ENCODE data around the gene HLCS. TPM values are rescaled to one million over a fixed set of nuclear protein-coding genes. Genes with fewer than 3 reads are reported as not detected.

Gene HLCS
- total and polyA plus RNA-seq, 2 donors (not counting 3 experiments of a cell fraction or from before 2014, with no cell fraction given), result 6.7 to 17.2 TPM

DNA sequence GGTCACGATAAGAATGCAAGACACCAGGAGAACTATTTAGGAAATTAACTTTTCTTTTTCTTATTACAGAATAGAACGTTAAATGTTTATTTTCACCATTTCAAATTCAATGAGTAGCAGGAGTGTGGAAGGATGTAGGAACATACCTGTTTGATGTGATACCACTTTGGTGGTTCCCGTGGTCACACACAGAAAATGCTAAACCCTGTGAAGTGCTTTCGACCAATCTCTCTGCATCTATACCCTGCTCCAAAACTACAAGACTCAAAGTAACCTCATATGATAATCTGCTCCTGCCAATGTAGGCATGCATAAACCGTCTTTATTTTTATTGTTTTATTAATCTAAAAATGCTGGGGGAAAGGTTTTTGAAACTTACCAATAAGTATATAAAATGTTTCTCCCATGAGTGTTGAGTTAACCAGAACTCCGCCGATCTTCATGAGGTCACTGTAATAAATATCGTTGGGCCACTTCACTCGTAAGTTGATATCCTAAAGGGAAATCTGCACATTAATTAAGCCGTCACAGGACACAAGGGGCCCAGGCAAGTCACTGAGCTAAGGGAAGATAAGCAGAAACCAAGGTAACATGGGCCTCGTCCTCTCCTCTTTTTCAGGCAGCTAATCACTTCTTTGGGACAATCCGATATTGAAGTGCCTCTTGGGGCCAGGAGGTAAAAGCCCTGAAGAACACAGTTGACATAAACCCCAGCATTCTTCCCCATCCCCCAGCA, 207.0 kb downstream of the HLCS start:
- DNase-seq (ENCODE audit: low read depth, low spot score) (no peak), FAIRE-seq (no peak)
- Histone ChIP-seq H3K27ac (ENCODE audit: insufficient read depth, low read depth, low read length) (no peak overlapping the region), H3K4me2 (ENCODE audit: insufficient read depth, low read length) (no peak overlapping the region), H3K4me1 (ENCODE audit: control insufficient read depth, extremely low read depth, insufficient read depth, low read length) (no peaks in the 10 kb centered on the region), H3K9me1 (replicated peaks; ENCODE audit: control insufficient read depth, extremely low read depth, insufficient read depth, low read length) (no peaks in the 10 kb centered on the region), H3K36me3 (ENCODE audit: control insufficient read depth in 2 of 2, extremely low read depth in 1 of 2, insufficient read depth in 2 of 2, low read length in 2 of 2) (no peaks in the 10 kb centered on the region), H3K27me3 (ENCODE audit: control insufficient read depth in 2 of 2, insufficient read depth in 2 of 2, low read length in 2 of 2) (no peaks in the 10 kb centered on the region), H4K20me1 (replicated peaks; ENCODE audit: control insufficient read depth, extremely low read depth, insufficient read depth, low read length) (no peaks in the 10 kb centered on the region), H3K9ac (replicated peaks; ENCODE audit: extremely low read depth, insufficient read depth, low read length) (no peak overlapping the region), H3K9me3 (replicated peaks; ENCODE audit: control insufficient read depth, insufficient read depth, low read length) (no peaks in the 10 kb centered on the region), H3K79me2 (ENCODE audit: control insufficient read depth, insufficient read depth, low read length) (no peaks in the 10 kb centered on the region), H2AFZ (ENCODE audit: low read depth, low read length) (no peak overlapping the region), H3K4me3 (replicated peaks in 1 of 3; ENCODE audit: insufficient read depth in 1 of 3, low read depth in 1 of 3, low read length in 3 of 3) (no peak overlapping the region)
- no TSS peak for BruUV-seq (replicated peaks)
- TF ChIP-seq POLR2A (IDR thresholded peaks at IDR 0.05; ENCODE audit: low read depth, low read length) (no peak), FOS (IDR thresholded peaks at IDR 0.05; ENCODE audit: borderline replicate concordance, insufficient read depth, low read length) (no peak), CTCF (IDR thresholded peaks at IDR 0.05; ENCODE audit: extremely low read depth in 1 of 2, insufficient read depth in 1 of 2, low read depth in 1 of 2, low read length in 2 of 2) (no peak), JUN (IDR thresholded peaks at IDR 0.05; ENCODE audit: borderline replicate concordance, insufficient read depth, insufficient read length, low read depth) (no peak)
- intact Hi-C loops (cut with micrococcal nuclease) (no loop called here), dilution Hi-C loops (cut with MboI; ENCODE audit: extremely low pct_ligation_motif_present, low sequenced_read_pairs) (no loop called here)
- ChIA-PET CTCF (interaction anchor here (0.8 to 3.2 kb wide), 7 partner anchors 13 to 158 kb away, joined by 3 to 11 read pairs (median 4); no protein-coding TSS in a partner anchor), POLR2A (no interaction called here)

- H3K27ac ChIP-seq (ENCODE audit: insufficient read depth, low read depth, low read length), result no peak overlapping the region
- no peaks in the 10 kb centered on the region for H3K36me3 ChIP-seq (ENCODE audit: control insufficient read depth in 2 of 2, extremely low read depth in 1 of 2, insufficient read depth in 2 of 2, low read length in 2 of 2)
- intact Hi-C loops (cut with micrococcal nuclease) (no loop called here), dilution Hi-C loops (cut with MboI; ENCODE audit: extremely low pct_ligation_motif_present, low sequenced_read_pairs) (no loop called here)
- DNase-seq (ENCODE audit: low read depth, low spot score), result no peak
- BruUV-seq (replicated peaks), result no TSS peak
- no peaks in the 10 kb centered on the region for H3K9me3 ChIP-seq (replicated peaks; ENCODE audit: control insufficient read depth, insufficient read depth, low read length)
- H2AFZ ChIP-seq (ENCODE audit: low read depth, low read length), result no peak overlapping the region
- H3K9me1 ChIP-seq (replicated peaks; ENCODE audit: control insufficient read depth, extremely low read depth, insufficient read depth, low read length), result no peaks in the 10 kb centered on the region
- H3K79me2 ChIP-seq (ENCODE audit: control insufficient read depth, insufficient read depth, low read length), result no peaks in the 10 kb centered on the region
- peaks cover 13% of the 10 kb centered on the region for H3K4me1 ChIP-seq (ENCODE audit: control insufficient read depth, extremely low read depth, insufficient read depth, low read length)
- H3K4me3 ChIP-seq (replicated peaks in 1 of 3; ENCODE audit: insufficient read depth in 1 of 3, low read depth in 1 of 3, low read length in 3 of 3), result no peak overlapping the region
- no peaks in the 10 kb centered on the region for H3K27me3 ChIP-seq (ENCODE audit: control insufficient read depth in 2 of 2, insufficient read depth in 2 of 2, low read length in 2 of 2)
- CTCF ChIA-PET, result interaction anchor here (0.7 to 1.0 kb wide), 3 partner anchors 10 to 170 kb away, joined by 3 read pairs; no protein-coding TSS in a partner anchor
- no peak overlapping the region for H3K9ac ChIP-seq (replicated peaks; ENCODE audit: extremely low read depth, insufficient read depth, low read length)
- no peak for FAIRE-seq
- no peaks in the 10 kb centered on the region for H4K20me1 ChIP-seq (replicated peaks; ENCODE audit: control insufficient read depth, extremely low read depth, insufficient read depth, low read length)
- TF ChIP-seq MAX (IDR thresholded peaks at IDR 0.05; ENCODE audit: insufficient read depth, insufficient read length) (no peak), MYC (IDR thresholded peaks at IDR 0.05; ENCODE audit: low read depth, low read length) (no peak), POLR2AphosphoS5 (IDR thresholded peaks at IDR 0.05; ENCODE audit: insufficient read depth, low read depth, low read length) (no peak), JUN (IDR thresholded peaks at IDR 0.05; ENCODE audit: borderline replicate concordance, insufficient read depth, insufficient read length, low read depth) (no peak), FOS (IDR thresholded peaks at IDR 0.05; ENCODE audit: borderline replicate concordance, insufficient read depth, low read length) (no peak), POLR2A (IDR thresholded peaks at IDR 0.05; ENCODE audit: low read depth, low read length) (no peak), CTCF (IDR thresholded peaks at IDR 0.05; ENCODE audit: extremely low read depth in 1 of 2, insufficient read depth in 1 of 2, low read depth in 1 of 2, low read length in 2 of 2) (no peak), EZH2 (IDR thresholded peaks at IDR 0.05; ENCODE audit: borderline replicate concordance, low read depth, low read length, severe bottlenecking) (no peak), GATA2 (IDR thresholded peaks at IDR 0.05; ENCODE audit: insufficient read depth, insufficient read length, low read depth, low read length) (no peak)
- H3K4me2 ChIP-seq (ENCODE audit: insufficient read depth, low read length), result no peak overlapping the region
- POLR2A ChIA-PET, result no interaction called here
Measured at GRCh38 chr21:36757196-36757595, 209.3 kb downstream of the HLCS start.

Measured in endothelial cell of umbilical vein (primary cell).